Thoracic aorta endothelial cell (primary cell): ENCODE measurements around the gene GAPT. TPM values are rescaled to one million over a fixed set of nuclear protein-coding genes. Genes with fewer than 3 reads are reported as not detected.

Source experiments
- small RNA-seq: library from RNA; depleted of rRNA; stranded (forward); fragments of <200 nt; gene quantifications from one replicate; pipeline ENCODE3, GENCODE V24; 2012
- total RNA-seq: library from RNA; depleted of rRNA; stranded (reverse); fragments of >200 nt; gene quantifications from 2 replicates; pipeline ENCODE4 v1.2.3, GENCODE V29; 2012

Gene GAPT
- total RNA-seq = under 0.01 TPM in 1 of 2 replicates, not detected in the other

DNA sequence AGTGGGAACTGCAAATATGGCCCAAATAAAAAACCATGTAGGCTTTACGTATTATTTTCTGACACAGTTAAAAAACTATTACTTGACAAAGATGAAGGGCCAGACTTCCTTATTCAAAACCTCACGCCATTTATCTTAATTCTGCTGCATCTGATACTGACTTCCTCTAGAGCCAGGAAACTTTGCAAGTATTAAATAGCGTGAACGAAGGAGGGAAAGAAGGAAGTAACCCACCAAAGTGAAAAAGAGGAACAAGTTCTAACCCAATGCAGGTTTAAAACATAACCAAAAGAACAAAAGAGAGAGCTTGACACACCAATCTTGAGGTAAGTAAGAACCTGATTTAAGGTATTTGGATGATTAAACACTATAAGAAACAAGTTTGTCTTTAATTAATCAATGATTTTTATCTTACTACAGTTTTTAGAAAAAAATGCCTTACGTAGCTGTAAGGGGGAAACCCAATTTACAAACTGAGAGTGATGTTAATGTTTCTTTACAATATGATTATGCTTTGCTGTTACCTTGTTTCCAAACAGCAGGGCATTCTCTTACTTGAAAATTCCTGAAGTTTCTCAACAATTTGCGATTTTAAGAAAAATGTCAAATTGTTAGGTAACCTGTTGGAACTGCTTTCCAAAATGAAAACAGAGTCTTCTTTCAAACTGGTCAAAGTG is at the start of gene GAPT:
TSS of gene GAPT (plus strand) at position 220 of the 677 bp plus-strand sequence. CDS start 3,102 bp downstream, outside the sequence.

GRCh38 chr5:58460002-58460731 is 31.1 kb upstream of the GAPT start, which contains the start of gene PLK2:
PLK2 (minus strand) TSS chr5:58460086; CDS start chr5:58459959, 127 bp downstream.

Small RNA genes within 50 kb of the gene (small RNA-seq; reads per million reads assigned to genes)
- not detected for gene MIR548AE2

Other genes starting within 250 kb of the GAPT start
- gene PLK2, start 31.3 kb upstream of the GAPT start, total RNA-seq = 356 and 783 TPM in 2 replicates
- gene RAB3C, start 91.6 kb downstream of the GAPT start, total RNA-seq = not detected in 2 replicates